Astrocyte (in vitro differentiated cells and primary cell): ENCODE measurements around the gene PPP2R3C.

Experiments
- EZH2 ChIP-seq: IDR thresholded peaks from 2 replicates; pipeline ENCODE4 v1.6.1; 2012; ENCODE audit warnings: mild to moderate bottlenecking, low read length, inconsistent platforms; ENCODE audit not compliant: insufficient read depth
- TF ChIP-seq, protein P1 (sequence below): IDR thresholded peaks from 2 replicates; pipeline ENCODE4 v1.5.1; 2011; ENCODE audit warnings: low read depth, mild to moderate bottlenecking, inconsistent platforms, low read length, moderate library complexity; ENCODE audit not compliant: insufficient read depth

DNA sequence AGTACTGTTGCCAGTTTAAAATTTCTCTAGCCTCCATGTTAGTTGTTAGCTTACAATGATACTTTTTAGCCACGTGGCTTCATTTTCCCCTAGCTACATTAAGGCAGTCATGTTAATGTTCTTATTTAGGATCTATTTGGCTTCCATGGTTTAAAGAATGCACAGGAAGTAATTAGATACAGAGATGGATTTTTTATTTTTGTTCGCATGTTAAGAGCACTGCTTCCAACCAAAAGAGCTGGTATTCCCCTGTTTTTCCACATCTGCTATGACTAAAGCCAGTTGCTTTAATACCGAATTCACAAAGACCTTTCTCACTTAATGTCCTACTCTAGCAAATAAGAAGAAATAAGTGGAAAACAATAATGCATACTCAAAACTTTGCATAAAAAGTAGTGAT is 45.7 kb upstream of the PPP2R3C start:
- no peak for TF ChIP-seq EZH2
- TF ChIP-seq, protein P1, sequence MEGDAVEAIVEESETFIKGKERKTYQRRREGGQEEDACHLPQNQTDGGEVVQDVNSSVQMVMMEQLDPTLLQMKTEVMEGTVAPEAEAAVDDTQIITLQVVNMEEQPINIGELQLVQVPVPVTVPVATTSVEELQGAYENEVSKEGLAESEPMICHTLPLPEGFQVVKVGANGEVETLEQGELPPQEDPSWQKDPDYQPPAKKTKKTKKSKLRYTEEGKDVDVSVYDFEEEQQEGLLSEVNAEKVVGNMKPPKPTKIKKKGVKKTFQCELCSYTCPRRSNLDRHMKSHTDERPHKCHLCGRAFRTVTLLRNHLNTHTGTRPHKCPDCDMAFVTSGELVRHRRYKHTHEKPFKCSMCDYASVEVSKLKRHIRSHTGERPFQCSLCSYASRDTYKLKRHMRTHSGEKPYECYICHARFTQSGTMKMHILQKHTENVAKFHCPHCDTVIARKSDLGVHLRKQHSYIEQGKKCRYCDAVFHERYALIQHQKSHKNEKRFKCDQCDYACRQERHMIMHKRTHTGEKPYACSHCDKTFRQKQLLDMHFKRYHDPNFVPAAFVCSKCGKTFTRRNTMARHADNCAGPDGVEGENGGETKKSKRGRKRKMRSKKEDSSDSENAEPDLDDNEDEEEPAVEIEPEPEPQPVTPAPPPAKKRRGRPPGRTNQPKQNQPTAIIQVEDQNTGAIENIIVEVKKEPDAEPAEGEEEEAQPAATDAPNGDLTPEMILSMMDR, result no peak
